Measurements from ENCODE around the gene NCAPG2. TPM values are rescaled to one million over a fixed set of nuclear protein-coding genes. Genes with fewer than 3 reads are reported as not detected.

Gene NCAPG2
- total RNA-seq, 1 donor = 35.0 TPM

GRCh38 chr7:158602905-158603772 is 101.5 kb downstream of the NCAPG2 start:
- no peak for DNase-seq (ENCODE audit: low read depth)
- H3K4me3 ChIP-seq (ENCODE audit: low read depth, low read length) = no peak overlapping the region
- no peak for TF ChIP-seq CTCF (IDR thresholded peaks at IDR 0.05; ENCODE audit: insufficient read depth, low read length)

GRCh38 chr7:158602041-158602440 is 102.6 kb downstream of the NCAPG2 start:
- no peak overlapping the region for H3K4me3 ChIP-seq (ENCODE audit: low read depth, low read length)
- DNase-seq (ENCODE audit: low read depth) = no peak
- TF ChIP-seq CTCF (IDR thresholded peaks at IDR 0.05; ENCODE audit: insufficient read depth, low read length) = no peak

DNA sequence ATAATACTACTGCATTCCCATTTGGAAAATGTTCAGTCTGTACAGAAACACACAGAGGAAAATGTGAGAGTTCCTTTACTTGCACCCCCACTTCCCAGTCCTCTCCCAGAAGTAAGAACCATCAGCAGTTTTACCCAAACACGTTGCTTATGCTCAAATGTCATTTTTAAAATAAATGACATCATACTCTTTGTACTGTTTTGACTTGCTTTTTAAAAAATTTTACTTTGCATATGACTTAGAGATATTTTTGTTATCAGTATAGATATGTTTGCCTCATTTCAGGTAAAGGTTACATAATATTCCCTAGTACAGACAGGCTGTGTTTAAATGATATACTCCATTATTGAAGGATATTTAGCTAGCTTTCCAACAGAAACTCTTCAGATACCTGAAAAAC is 103.5 kb downstream of the NCAPG2 start:
- DNase-seq (ENCODE audit: low read depth) = no peak
- no peak for TF ChIP-seq CTCF (IDR thresholded peaks at IDR 0.05; ENCODE audit: insufficient read depth, low read length)
- no peak overlapping the region for H3K4me3 ChIP-seq (ENCODE audit: low read depth, low read length)

GRCh38 chr7:158596745-158597144 is 107.9 kb downstream of the NCAPG2 start:
- no peak overlapping the region for H3K4me3 ChIP-seq (ENCODE audit: low read depth, low read length)
- TF ChIP-seq CTCF (IDR thresholded peaks at IDR 0.05; ENCODE audit: insufficient read depth, low read length) = no peak
- no peak for DNase-seq (ENCODE audit: low read depth)

DNA sequence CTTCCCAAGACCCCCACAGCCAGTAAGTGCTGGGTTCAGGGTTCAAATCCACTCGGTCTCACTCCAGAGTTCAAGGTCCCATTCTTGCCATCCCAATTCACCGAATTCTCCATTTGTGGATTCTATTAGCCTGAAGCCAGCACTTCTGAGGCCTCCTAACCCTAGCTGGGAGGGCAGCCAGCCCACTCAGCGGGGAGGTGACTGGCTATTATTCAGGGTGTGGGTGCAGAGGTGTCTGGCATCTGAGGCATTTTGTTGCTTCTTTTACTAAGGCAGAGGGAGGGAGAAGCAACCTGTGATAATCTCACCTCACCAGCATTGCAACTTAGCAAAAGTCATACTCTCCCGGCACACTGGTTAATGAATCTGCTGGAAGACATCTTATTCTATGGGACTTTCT is 108.3 kb downstream of the NCAPG2 start:
- no peak for TF ChIP-seq CTCF (IDR thresholded peaks at IDR 0.05; ENCODE audit: insufficient read depth, low read length)
- no peak overlapping the region for H3K4me3 ChIP-seq (ENCODE audit: low read depth, low read length)
- no peak for DNase-seq (ENCODE audit: low read depth)

DNA sequence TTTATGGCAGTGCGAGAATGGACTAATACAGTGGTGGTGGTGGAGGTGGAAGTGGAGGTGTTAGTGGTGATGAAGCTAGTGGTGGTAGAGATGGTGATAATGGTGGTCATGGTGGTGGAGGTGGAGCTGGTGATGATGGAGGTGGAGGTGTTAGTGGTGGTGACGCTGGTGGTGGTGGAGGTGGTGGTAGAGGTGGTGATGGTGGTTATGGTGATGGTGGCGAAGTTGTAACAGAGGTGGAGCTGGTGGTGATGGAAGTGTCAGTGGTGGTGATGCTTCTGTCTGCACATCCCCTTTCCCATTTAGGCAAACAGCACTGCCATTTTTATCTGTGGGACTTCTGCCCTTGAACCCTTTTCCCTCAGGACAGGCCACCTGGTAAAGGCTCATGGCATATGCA is 109.5 kb downstream of the NCAPG2 start:
- TF ChIP-seq CTCF (IDR thresholded peaks at IDR 0.05; ENCODE audit: insufficient read depth, low read length) = no peak
- peak; percentile 28 for DNase-seq (ENCODE audit: low read depth)
- H3K4me3 ChIP-seq (ENCODE audit: low read depth, low read length) = no peak overlapping the region
